Panc1 (cell line): ENCODE data around the gene RRP8.

ENCODE experiments used
- POLR2AphosphoS5 ChIP-seq: IDR thresholded peaks from 2 replicates; pipeline ENCODE4 v1.6.1; 2012; ENCODE audit warnings: mild to moderate bottlenecking, low read depth, low read length, moderate library complexity
- TF ChIP-seq, protein P1 (sequence below): fragments of 450-650 bp; IDR thresholded peaks from 2 replicates; pipeline ENCODE4 v1.5.1; 2017; ENCODE audit warnings: mild to moderate bottlenecking
- TF ChIP-seq, protein P2 (sequence below), 2 experiments: IDR thresholded peaks; 2 replicates each; pipeline ENCODE4 v1.6.1; 2011 to 2012; ENCODE audit warnings: low read depth in 2 of 2, control low read depth in 1 of 2, low read length in 1 of 2, mild to moderate bottlenecking in 1 of 2, moderate library complexity in 1 of 2; ENCODE audit not compliant: insufficient read depth in 1 of 2

DNA sequence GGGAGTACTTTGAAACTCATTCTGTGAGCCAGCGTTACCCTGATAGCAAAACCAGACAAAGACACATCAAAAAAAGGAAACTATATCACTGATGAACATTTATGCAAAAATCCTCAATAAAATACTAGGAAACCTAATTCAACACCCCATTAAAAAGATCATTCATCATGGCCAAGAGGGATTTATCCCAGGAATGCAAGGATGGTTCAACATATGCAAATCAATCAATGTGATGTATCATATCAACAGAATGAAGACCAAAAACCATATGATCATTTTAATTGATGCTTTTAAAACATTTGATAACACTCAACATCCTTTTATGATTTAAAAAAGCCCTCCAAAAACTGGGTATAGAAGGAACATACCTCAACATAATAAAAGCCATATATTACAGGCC is 19.8 kb downstream of the RRP8 start:
- TF ChIP-seq, protein P1, sequence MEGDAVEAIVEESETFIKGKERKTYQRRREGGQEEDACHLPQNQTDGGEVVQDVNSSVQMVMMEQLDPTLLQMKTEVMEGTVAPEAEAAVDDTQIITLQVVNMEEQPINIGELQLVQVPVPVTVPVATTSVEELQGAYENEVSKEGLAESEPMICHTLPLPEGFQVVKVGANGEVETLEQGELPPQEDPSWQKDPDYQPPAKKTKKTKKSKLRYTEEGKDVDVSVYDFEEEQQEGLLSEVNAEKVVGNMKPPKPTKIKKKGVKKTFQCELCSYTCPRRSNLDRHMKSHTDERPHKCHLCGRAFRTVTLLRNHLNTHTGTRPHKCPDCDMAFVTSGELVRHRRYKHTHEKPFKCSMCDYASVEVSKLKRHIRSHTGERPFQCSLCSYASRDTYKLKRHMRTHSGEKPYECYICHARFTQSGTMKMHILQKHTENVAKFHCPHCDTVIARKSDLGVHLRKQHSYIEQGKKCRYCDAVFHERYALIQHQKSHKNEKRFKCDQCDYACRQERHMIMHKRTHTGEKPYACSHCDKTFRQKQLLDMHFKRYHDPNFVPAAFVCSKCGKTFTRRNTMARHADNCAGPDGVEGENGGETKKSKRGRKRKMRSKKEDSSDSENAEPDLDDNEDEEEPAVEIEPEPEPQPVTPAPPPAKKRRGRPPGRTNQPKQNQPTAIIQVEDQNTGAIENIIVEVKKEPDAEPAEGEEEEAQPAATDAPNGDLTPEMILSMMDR: no peak
- TF ChIP-seq POLR2AphosphoS5: no peak
- TF ChIP-seq, protein P2, sequence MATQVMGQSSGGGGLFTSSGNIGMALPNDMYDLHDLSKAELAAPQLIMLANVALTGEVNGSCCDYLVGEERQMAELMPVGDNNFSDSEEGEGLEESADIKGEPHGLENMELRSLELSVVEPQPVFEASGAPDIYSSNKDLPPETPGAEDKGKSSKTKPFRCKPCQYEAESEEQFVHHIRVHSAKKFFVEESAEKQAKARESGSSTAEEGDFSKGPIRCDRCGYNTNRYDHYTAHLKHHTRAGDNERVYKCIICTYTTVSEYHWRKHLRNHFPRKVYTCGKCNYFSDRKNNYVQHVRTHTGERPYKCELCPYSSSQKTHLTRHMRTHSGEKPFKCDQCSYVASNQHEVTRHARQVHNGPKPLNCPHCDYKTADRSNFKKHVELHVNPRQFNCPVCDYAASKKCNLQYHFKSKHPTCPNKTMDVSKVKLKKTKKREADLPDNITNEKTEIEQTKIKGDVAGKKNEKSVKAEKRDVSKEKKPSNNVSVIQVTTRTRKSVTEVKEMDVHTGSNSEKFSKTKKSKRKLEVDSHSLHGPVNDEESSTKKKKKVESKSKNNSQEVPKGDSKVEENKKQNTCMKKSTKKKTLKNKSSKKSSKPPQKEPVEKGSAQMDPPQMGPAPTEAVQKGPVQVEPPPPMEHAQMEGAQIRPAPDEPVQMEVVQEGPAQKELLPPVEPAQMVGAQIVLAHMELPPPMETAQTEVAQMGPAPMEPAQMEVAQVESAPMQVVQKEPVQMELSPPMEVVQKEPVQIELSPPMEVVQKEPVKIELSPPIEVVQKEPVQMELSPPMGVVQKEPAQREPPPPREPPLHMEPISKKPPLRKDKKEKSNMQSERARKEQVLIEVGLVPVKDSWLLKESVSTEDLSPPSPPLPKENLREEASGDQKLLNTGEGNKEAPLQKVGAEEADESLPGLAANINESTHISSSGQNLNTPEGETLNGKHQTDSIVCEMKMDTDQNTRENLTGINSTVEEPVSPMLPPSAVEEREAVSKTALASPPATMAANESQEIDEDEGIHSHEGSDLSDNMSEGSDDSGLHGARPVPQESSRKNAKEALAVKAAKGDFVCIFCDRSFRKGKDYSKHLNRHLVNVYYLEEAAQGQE (IDR thresholded peaks at IDR 0.05; ENCODE audit: insufficient read depth in 1 of 2, low read depth in 2 of 2, low read length in 1 of 2): no peak
